Stomach (tissue), 4 donors: ENCODE data around the gene HIVEP1.

Experiments used
- EP300 ChIP-seq: sonication (generic); formaldehyde crosslinking; IDR thresholded peaks from one replicate; pipeline ENCODE4 v1.6.1; 2017; ENCODE audit warnings: antibody characterized with exemption
- POLR2A ChIP-seq, 4 donors: fragments of 450-650 bp; IDR thresholded peaks; one replicate each; pipeline ENCODE4 v1.6.1; 2016; ENCODE audit warnings: antibody characterized with exemption in 4 of 4, control low read depth in 2 of 4, mild to moderate bottlenecking in 1 of 4, moderate library complexity in 1 of 4
- TF ChIP-seq, protein P1 (sequence below), 7 experiments: fragments of 450-650 bp in 4 of 7; fragments of 200-600 bp in 3 of 7; sonication (generic) in 3 of 7; IDR thresholded peaks; one replicate each; pipeline ENCODE4 v1.5.1; 2016 to 2019; ENCODE audit warnings: antibody characterized with exemption in 7 of 7, control low read depth in 2 of 7, mild to moderate bottlenecking in 1 of 7

DNA sequence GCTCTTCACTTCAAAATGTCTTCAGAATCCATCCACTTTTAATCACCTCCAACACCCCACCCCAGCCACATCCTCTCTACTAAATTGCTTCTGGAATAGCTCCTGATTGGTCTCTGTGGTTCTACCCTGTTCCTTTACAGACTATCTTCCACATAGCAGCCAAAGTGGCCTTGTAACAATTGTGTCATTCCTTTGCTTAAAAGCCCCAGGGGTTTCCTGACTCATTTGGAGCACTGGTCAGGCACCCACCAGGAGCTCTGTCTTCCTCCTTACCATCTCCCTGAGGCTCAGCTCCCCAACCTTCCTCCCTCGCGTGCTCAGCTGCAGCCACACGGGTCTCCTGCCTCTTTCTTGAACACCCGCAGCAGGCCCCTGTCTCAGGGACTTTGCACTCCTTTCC, 126.8 kb downstream of the HIVEP1 start:
- TF ChIP-seq, protein P1, sequence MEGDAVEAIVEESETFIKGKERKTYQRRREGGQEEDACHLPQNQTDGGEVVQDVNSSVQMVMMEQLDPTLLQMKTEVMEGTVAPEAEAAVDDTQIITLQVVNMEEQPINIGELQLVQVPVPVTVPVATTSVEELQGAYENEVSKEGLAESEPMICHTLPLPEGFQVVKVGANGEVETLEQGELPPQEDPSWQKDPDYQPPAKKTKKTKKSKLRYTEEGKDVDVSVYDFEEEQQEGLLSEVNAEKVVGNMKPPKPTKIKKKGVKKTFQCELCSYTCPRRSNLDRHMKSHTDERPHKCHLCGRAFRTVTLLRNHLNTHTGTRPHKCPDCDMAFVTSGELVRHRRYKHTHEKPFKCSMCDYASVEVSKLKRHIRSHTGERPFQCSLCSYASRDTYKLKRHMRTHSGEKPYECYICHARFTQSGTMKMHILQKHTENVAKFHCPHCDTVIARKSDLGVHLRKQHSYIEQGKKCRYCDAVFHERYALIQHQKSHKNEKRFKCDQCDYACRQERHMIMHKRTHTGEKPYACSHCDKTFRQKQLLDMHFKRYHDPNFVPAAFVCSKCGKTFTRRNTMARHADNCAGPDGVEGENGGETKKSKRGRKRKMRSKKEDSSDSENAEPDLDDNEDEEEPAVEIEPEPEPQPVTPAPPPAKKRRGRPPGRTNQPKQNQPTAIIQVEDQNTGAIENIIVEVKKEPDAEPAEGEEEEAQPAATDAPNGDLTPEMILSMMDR (IDR thresholded peaks at IDR 0.05) = no peak
- no peak for TF ChIP-seq EP300
- TF ChIP-seq POLR2A (IDR thresholded peaks at IDR 0.05) = no peak
